SK-N-SH (cell line): ENCODE data around the gene PCNX1. TPM values are rescaled to one million over a fixed set of nuclear protein-coding genes. Genes with fewer than 3 reads are reported as not detected.

Experiments
- CTCF ChIA-PET: fragments of 300-600, 350-600 bp; formaldehyde crosslinking; extraction: SDS; loops from one replicate; lab custom pipeline; 2021; lab: Yijun Ruan, JAX
- POLR2A ChIA-PET: fragments of 350-600 bp; sonication (Branson Sonifier 250); formaldehyde crosslinking; extraction: SDS; loops from one replicate; lab custom pipeline; 2020; ENCODE audit warnings: antibody characterized with exemption, inconsistent platforms; lab: Yijun Ruan, JAX
- DNase-seq: peaks from one replicate; pipeline ENCODE4 v3.0.0; 2012
- H2AFZ ChIP-seq: fragments of 200-600 bp; sonication (generic); 2 replicates; pipeline ENCODE4 v1.8.1; 2016; ENCODE audit warnings: antibody characterized with exemption, mild to moderate bottlenecking, low read depth
- H3F3A ChIP-seq: fragments of 200-600 bp; sonication (generic); replicated peaks from 2 replicates; pipeline ENCODE3; 2016; ENCODE audit warnings: antibody characterized with exemption, mild to moderate bottlenecking; ENCODE audit not compliant: insufficient read depth
- H3K27ac ChIP-seq, 2 experiments: fragments of 200-500 bp in 1 of 2; fragments of 200-600 bp in 1 of 2; sonication (Bioruptor generic) in 1 of 2; sonication (generic), shearing (Covaris generic) in 1 of 2; 2 replicates each; pipeline versions ENCODE4 v1.5.1 to v1.6.1; 2014 to 2016; ENCODE audit warnings: low read depth in 2 of 2, inconsistent platforms in 1 of 2, low read length in 1 of 2, mild to moderate bottlenecking in 1 of 2, mixed read lengths in 1 of 2
- H3K27me3 ChIP-seq: fragments of 200-600 bp; sonication (generic), shearing (Covaris generic); 2 replicates; pipeline ENCODE4 v1.6.1; 2016; ENCODE audit warnings: mixed run types; ENCODE audit not compliant: insufficient read depth
- H3K36me3 ChIP-seq, 2 experiments: fragments of 200-500 bp in 1 of 2; fragments of 200-600 bp in 1 of 2; sonication (Bioruptor generic) in 1 of 2; sonication (generic) in 1 of 2; replicated peaks in 1 of 2; 2 replicates each; pipeline versions ENCODE3 to v1.5.1; 2014 to 2016; ENCODE audit warnings: low read length in 1 of 2, mild to moderate bottlenecking in 1 of 2; ENCODE audit not compliant: insufficient read depth in 2 of 2, control insufficient read depth in 1 of 2
- H3K4me1 ChIP-seq, 2 experiments: fragments of 200-500 bp in 1 of 2; fragments of 200-600 bp in 1 of 2; sonication (Bioruptor generic) in 1 of 2; sonication (generic), shearing (Covaris generic) in 1 of 2; 2 replicates each; pipeline versions ENCODE4 v1.5.1 to v1.6.1; 2014 to 2016; ENCODE audit warnings: low read depth in 1 of 2, low read length in 1 of 2, mixed run types in 1 of 2; ENCODE audit not compliant: insufficient read depth in 2 of 2, control insufficient read depth in 1 of 2
- H3K4me2 ChIP-seq: fragments of 200-600 bp; sonication (generic), shearing (Covaris generic); 2 replicates; pipeline ENCODE4 v1.6.1; 2017; ENCODE audit warnings: mixed run types
- H3K4me3 ChIP-seq, 2 experiments: fragments of 200-500 bp in 1 of 2; fragments of 200-600 bp in 1 of 2; sonication (Bioruptor generic) in 1 of 2; sonication (generic), shearing (Covaris generic) in 1 of 2; 2 replicates each; pipeline versions ENCODE4 v1.5.1 to v1.8.1; 2014 to 2016; ENCODE audit warnings: low read depth in 2 of 2, inconsistent platforms in 1 of 2, low read length in 1 of 2, mild to moderate bottlenecking in 1 of 2, mixed read lengths in 1 of 2, moderate library complexity in 1 of 2
- H3K79me2 ChIP-seq: fragments of 200-600 bp; sonication (generic); 2 replicates; pipeline ENCODE4 v1.8.1; 2017; ENCODE audit warnings: mild to moderate bottlenecking; ENCODE audit not compliant: insufficient read depth
- H3K9ac ChIP-seq: fragments of 200-600 bp; sonication (generic); 2 replicates; pipeline ENCODE4 v1.6.1; 2017; ENCODE audit warnings: mixed run types
- H3K9me2 ChIP-seq: fragments of 200-600 bp; sonication (generic); 2 replicates; pipeline ENCODE4 v1.6.1; 2017; ENCODE audit warnings: mixed run types
- H3K9me3 ChIP-seq: fragments of 200-600 bp; sonication (generic); 2 replicates; pipeline ENCODE4 v1.6.1; 2017; ENCODE audit warnings: mixed run types, mild to moderate bottlenecking, moderate library complexity
- H4K20me1 ChIP-seq: fragments of 200-600 bp; sonication (generic); 2 replicates; pipeline ENCODE4 v1.6.1; 2017; ENCODE audit warnings: mild to moderate bottlenecking, mixed run types; ENCODE audit not compliant: insufficient read depth
- EZH2phosphoT487 ChIP-seq: fragments of 200-600 bp; sonication (generic); IDR thresholded peaks from 2 replicates; pipeline ENCODE4 v1.6.1; 2017; ENCODE audit warnings: low read depth, mixed run types, mild to moderate bottlenecking, antibody characterized with exemption, moderate library complexity, borderline replicate concordance
- FOSL2 ChIP-seq: IDR thresholded peaks from 2 replicates; pipeline ENCODE4 v1.4.0; 2012; ENCODE audit warnings: low read depth, mild to moderate bottlenecking, moderate library complexity, borderline replicate concordance
- FOXJ3 ChIP-seq: sonication (generic); formaldehyde crosslinking; IDR thresholded peaks from 2 replicates; pipeline ENCODE4 v1.5.1; 2020; ENCODE audit warnings: mild to moderate bottlenecking, missing genetic modification reagents
- FOXM1 ChIP-seq: IDR thresholded peaks from 2 replicates; pipeline ENCODE4 v1.4.0; 2012; ENCODE audit warnings: low read depth, mild to moderate bottlenecking
- GATA2 ChIP-seq: sonication (generic); formaldehyde crosslinking; IDR thresholded peaks from 2 replicates; pipeline ENCODE4 v1.5.0; 2020; ENCODE audit warnings: mild to moderate bottlenecking, missing genetic modification reagents
- JUND ChIP-seq: IDR thresholded peaks from 2 replicates; pipeline ENCODE4 v1.4.0; 2012
- MEF2A ChIP-seq: IDR thresholded peaks from 2 replicates; pipeline ENCODE4 v1.4.0; 2012; ENCODE audit warnings: low read depth, borderline replicate concordance
- MXI1 ChIP-seq: IDR thresholded peaks from 2 replicates; pipeline ENCODE4 v1.6.1; 2012; ENCODE audit warnings: mild to moderate bottlenecking, low read depth, low read length, improper control_type of control experiment
- NFIC ChIP-seq: IDR thresholded peaks from 2 replicates; pipeline ENCODE4 v1.4.0; 2012; ENCODE audit warnings: borderline replicate concordance
- RFX5 ChIP-seq: IDR thresholded peaks from 2 replicates; pipeline ENCODE4 v1.6.1; 2012; ENCODE audit warnings: mild to moderate bottlenecking, improper control_type of control experiment, low read length
- RXRA ChIP-seq: IDR thresholded peaks from 2 replicates; pipeline ENCODE4 v1.4.0; 2012; ENCODE audit warnings: low read depth, mild to moderate bottlenecking, borderline replicate concordance
- TAF1 ChIP-seq: IDR thresholded peaks from 2 replicates; pipeline ENCODE4 v1.6.1; 2012; ENCODE audit warnings: low read depth, mild to moderate bottlenecking, low read length, moderate library complexity, borderline replicate concordance
- TCF12 ChIP-seq: IDR thresholded peaks from 2 replicates; pipeline ENCODE4 v1.4.0; 2012
- WGBS: methylation state at CpG from one replicate; pipeline ENCODE4 v1.1.6; 2017; ENCODE audit warnings: low lambda C conversion rate; 5-methylcytosine and 5-hydroxymethylcytosine counted together
- polyA plus RNA-seq, 3 experiments: library from polyadenylated mRNA; depleted of rRNA; stranded (reverse); fragments of >200 nt; gene quantifications; 2 replicates each; pipeline ENCODE4 v1.2.3, GENCODE V29; 2012
- TF ChIP-seq, protein P1 (sequence below): IDR thresholded peaks from 2 replicates; pipeline ENCODE4 v1.6.1; 2012; ENCODE audit warnings: mild to moderate bottlenecking, low read depth, low read length, moderate library complexity
- TF ChIP-seq, protein P2 (sequence below): IDR thresholded peaks from 2 replicates; pipeline ENCODE4 v1.4.0; 2012; ENCODE audit warnings: low read depth, borderline replicate concordance
- TF ChIP-seq, protein P3 (sequence below): IDR thresholded peaks from 2 replicates; pipeline ENCODE4 v1.4.0; 2012; ENCODE audit warnings: low read depth
- TF ChIP-seq, protein P4 (sequence below): fragments of 150-350 bp; IDR thresholded peaks from 2 replicates; pipeline ENCODE4 v1.6.1; 2016; ENCODE audit warnings: mild to moderate bottlenecking, low read depth, low read length
- TF ChIP-seq, protein P5 (sequence below): fragments of 200-600 bp; sonication (generic); IDR thresholded peaks from 2 replicates; pipeline ENCODE4 v1.6.1; 2017; ENCODE audit warnings: antibody characterized with exemption, mild to moderate bottlenecking, moderate library complexity
- TF ChIP-seq, protein P6 (sequence below): fragments of 150-350 bp; IDR thresholded peaks from 2 replicates; pipeline ENCODE4 v1.6.1; 2017; ENCODE audit warnings: antibody characterized with exemption, low read length, low read depth, borderline replicate concordance

The PCNX1 gene
- polyA plus RNA-seq, 1 of the 3 experiments (the other 2 are of a cell fraction), result 9.4 TPM

DNA sequence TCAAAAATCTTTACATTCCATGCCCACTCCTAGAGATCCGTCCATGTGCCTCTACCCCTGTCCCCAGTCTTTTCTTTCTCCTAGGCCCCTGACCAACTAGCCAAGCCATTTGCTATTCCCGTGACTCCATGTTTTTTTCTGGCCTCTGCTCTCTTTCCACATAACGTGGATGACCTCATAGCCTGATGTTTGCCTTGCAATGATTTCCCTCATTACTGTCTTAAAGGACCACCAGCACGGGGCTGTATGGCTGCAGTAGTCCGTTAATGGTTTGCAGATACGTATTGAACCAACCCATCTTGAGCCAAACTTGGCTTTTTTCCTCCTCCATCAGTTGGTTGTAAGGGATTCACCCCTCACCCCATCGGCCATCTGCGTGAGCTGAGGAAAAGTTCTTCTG lies 226.0 kb downstream of the PCNX1 start:
- no peak for DNase-seq
- no peak overlapping the region; a peak in 1 of 4 replicates for H3K4me3 ChIP-seq
- H2AFZ ChIP-seq, result no peak overlapping the region
- no peaks in the 10 kb centered on the region for H3K9me3 ChIP-seq
- CTCF ChIA-PET, result interaction anchor here (1.8 to 15.9 kb wide), 3 partner anchors 29 to 619 kb away, joined by 4 to 198 read pairs (median 6); no protein-coding TSS in a partner anchor
- H3K27me3 ChIP-seq, result no peaks in the 10 kb centered on the region
- H3K4me2 ChIP-seq, result no peak overlapping the region
- TF ChIP-seq, protein P1, sequence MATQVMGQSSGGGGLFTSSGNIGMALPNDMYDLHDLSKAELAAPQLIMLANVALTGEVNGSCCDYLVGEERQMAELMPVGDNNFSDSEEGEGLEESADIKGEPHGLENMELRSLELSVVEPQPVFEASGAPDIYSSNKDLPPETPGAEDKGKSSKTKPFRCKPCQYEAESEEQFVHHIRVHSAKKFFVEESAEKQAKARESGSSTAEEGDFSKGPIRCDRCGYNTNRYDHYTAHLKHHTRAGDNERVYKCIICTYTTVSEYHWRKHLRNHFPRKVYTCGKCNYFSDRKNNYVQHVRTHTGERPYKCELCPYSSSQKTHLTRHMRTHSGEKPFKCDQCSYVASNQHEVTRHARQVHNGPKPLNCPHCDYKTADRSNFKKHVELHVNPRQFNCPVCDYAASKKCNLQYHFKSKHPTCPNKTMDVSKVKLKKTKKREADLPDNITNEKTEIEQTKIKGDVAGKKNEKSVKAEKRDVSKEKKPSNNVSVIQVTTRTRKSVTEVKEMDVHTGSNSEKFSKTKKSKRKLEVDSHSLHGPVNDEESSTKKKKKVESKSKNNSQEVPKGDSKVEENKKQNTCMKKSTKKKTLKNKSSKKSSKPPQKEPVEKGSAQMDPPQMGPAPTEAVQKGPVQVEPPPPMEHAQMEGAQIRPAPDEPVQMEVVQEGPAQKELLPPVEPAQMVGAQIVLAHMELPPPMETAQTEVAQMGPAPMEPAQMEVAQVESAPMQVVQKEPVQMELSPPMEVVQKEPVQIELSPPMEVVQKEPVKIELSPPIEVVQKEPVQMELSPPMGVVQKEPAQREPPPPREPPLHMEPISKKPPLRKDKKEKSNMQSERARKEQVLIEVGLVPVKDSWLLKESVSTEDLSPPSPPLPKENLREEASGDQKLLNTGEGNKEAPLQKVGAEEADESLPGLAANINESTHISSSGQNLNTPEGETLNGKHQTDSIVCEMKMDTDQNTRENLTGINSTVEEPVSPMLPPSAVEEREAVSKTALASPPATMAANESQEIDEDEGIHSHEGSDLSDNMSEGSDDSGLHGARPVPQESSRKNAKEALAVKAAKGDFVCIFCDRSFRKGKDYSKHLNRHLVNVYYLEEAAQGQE, result no peak
- no peak for TF ChIP-seq JUND
- TF ChIP-seq NFIC, result no peak
- TF ChIP-seq FOSL2, result no peak
- TF ChIP-seq FOXM1, result no peak
- TF ChIP-seq TCF12, result no peak
- TF ChIP-seq TAF1, result no peak
- TF ChIP-seq, protein P2, sequence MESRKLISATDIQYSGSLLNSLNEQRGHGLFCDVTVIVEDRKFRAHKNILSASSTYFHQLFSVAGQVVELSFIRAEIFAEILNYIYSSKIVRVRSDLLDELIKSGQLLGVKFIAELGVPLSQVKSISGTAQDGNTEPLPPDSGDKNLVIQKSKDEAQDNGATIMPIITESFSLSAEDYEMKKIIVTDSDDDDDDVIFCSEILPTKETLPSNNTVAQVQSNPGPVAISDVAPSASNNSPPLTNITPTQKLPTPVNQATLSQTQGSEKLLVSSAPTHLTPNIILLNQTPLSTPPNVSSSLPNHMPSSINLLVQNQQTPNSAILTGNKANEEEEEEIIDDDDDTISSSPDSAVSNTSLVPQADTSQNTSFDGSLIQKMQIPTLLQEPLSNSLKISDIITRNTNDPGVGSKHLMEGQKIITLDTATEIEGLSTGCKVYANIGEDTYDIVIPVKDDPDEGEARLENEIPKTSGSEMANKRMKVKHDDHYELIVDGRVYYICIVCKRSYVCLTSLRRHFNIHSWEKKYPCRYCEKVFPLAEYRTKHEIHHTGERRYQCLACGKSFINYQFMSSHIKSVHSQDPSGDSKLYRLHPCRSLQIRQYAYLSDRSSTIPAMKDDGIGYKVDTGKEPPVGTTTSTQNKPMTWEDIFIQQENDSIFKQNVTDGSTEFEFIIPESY, result no peak
- TF ChIP-seq, protein P3, sequence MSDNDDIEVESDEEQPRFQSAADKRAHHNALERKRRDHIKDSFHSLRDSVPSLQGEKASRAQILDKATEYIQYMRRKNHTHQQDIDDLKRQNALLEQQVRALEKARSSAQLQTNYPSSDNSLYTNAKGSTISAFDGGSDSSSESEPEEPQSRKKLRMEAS, result no peak
- TF ChIP-seq FOXJ3, result no peak
- no peak for TF ChIP-seq GATA2 (CRISPR knock-in tag)
- no peak for TF ChIP-seq RFX5
- TF ChIP-seq, protein P4, sequence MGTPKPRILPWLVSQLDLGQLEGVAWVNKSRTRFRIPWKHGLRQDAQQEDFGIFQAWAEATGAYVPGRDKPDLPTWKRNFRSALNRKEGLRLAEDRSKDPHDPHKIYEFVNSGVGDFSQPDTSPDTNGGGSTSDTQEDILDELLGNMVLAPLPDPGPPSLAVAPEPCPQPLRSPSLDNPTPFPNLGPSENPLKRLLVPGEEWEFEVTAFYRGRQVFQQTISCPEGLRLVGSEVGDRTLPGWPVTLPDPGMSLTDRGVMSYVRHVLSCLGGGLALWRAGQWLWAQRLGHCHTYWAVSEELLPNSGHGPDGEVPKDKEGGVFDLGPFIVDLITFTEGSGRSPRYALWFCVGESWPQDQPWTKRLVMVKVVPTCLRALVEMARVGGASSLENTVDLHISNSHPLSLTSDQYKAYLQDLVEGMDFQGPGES, result no peak
- TF ChIP-seq EZH2phosphoT487, result no peak
- no peak for TF ChIP-seq MEF2A
- TF ChIP-seq, protein P5, sequence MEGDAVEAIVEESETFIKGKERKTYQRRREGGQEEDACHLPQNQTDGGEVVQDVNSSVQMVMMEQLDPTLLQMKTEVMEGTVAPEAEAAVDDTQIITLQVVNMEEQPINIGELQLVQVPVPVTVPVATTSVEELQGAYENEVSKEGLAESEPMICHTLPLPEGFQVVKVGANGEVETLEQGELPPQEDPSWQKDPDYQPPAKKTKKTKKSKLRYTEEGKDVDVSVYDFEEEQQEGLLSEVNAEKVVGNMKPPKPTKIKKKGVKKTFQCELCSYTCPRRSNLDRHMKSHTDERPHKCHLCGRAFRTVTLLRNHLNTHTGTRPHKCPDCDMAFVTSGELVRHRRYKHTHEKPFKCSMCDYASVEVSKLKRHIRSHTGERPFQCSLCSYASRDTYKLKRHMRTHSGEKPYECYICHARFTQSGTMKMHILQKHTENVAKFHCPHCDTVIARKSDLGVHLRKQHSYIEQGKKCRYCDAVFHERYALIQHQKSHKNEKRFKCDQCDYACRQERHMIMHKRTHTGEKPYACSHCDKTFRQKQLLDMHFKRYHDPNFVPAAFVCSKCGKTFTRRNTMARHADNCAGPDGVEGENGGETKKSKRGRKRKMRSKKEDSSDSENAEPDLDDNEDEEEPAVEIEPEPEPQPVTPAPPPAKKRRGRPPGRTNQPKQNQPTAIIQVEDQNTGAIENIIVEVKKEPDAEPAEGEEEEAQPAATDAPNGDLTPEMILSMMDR, result no peak
- TF ChIP-seq, protein P6, sequence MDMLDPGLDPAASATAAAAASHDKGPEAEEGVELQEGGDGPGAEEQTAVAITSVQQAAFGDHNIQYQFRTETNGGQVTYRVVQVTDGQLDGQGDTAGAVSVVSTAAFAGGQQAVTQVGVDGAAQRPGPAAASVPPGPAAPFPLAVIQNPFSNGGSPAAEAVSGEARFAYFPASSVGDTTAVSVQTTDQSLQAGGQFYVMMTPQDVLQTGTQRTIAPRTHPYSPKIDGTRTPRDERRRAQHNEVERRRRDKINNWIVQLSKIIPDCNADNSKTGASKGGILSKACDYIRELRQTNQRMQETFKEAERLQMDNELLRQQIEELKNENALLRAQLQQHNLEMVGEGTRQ, result no peak
- no peak for TF ChIP-seq MXI1
- no peak for TF ChIP-seq RXRA
- 81% methylated on average over 8 of the region's 8 CpGs for WGBS
- peaks cover 0 to 16% of the 10 kb centered on the region in 2 experiments; a peak in 1 of 4 replicates for H3K4me1 ChIP-seq
- no peaks in the 10 kb centered on the region for H3K79me2 ChIP-seq
- POLR2A ChIA-PET, result no interaction called here
- H4K20me1 ChIP-seq, result no peaks in the 10 kb centered on the region
- no peak overlapping the region for H3K27ac ChIP-seq
- no peak overlapping the region for H3K9ac ChIP-seq
- H3K9me2 ChIP-seq, result no peaks in the 10 kb centered on the region
- no peaks in the 10 kb centered on the region for H3K36me3 ChIP-seq
- peaks cover 14% of the 10 kb centered on the region for H3F3A ChIP-seq
